HG03460 (cell line): Measurements from ENCODE around the gene CHP2.
"Not testable (repeated sequence)": the region's sequence is repeated elsewhere in the genome, so short reads cannot be mapped to it uniquely, and the experiment has no call there.

ENCODE experiments used
- ATAC-seq: cut with Tn5 transposase; IDR thresholded peaks from one replicate; pipeline ENCODE4 v1.9.1; 2021; ENCODE audit not compliant: unreplicated experiment

Gene CHP2

GRCh38 chr16:23742766-23743165 lies 12.1 kb upstream of the CHP2 start:
- ATAC-seq, result no peak

GRCh38 chr16:23745263-23745662 lies 9.6 kb upstream of the CHP2 start:
- no peak for ATAC-seq

- no peak for ATAC-seq
These were observed 6.2 kb upstream of the CHP2 start for GRCh38 chr16:23748630-23749029.

- ATAC-seq, result not testable (repeated sequence)
These were observed 3.8 kb upstream of the CHP2 start for GRCh38 chr16:23751053-23751452.

- ATAC-seq, result no peak
These were observed 775 bp upstream of the CHP2 start for GRCh38 chr16:23753908-23754593.

GRCh38 chr16:23755484-23755809 lies 621 bp downstream of the CHP2 start:
- no peak for ATAC-seq

GRCh38 chr16:23757116-23757515 lies 2.3 kb downstream of the CHP2 start:
- no peak for ATAC-seq

- no peak for ATAC-seq
These were observed 3.3 kb downstream of the CHP2 start for GRCh38 chr16:23757937-23758619.

GRCh38 chr16:23765933-23766332 lies 11.1 kb downstream of the CHP2 start:
- ATAC-seq, result no peak

GRCh38 chr16:23768581-23768980 lies 13.8 kb downstream of the CHP2 start:
- no peak for ATAC-seq

GRCh38 chr16:23771027-23771426 lies 16.2 kb downstream of the CHP2 start:
- ATAC-seq, result no peak

- no peak for ATAC-seq
These were observed 16.8 kb downstream of the CHP2 start for GRCh38 chr16:23771642-23772041.

- no peak for ATAC-seq
These were observed 18.5 kb downstream of the CHP2 start for GRCh38 chr16:23773339-23773738.

GRCh38 chr16:23781176-23781575 lies 26.4 kb downstream of the CHP2 start:
- ATAC-seq, result no peak

- no peak for ATAC-seq
These were observed 30.1 kb downstream of the CHP2 start for GRCh38 chr16:23784811-23785447.

- no peak for ATAC-seq
These were observed 31.0 kb downstream of the CHP2 start for GRCh38 chr16:23785842-23786241.

GRCh38 chr16:23786964-23787561 lies 32.2 kb downstream of the CHP2 start:
- ATAC-seq, result no peak

GRCh38 chr16:23788685-23789084 lies 33.9 kb downstream of the CHP2 start:
- no peak for ATAC-seq

- no peak for ATAC-seq
These were observed 40.6 kb downstream of the CHP2 start for GRCh38 chr16:23795378-23795777.

- no peak for ATAC-seq
These were observed 42.1 kb downstream of the CHP2 start for GRCh38 chr16:23796941-23797340.

- ATAC-seq, result no peak
These were observed 46.6 kb downstream of the CHP2 start for GRCh38 chr16:23801378-23801777.

GRCh38 chr16:23802776-23803175 lies 48.0 kb downstream of the CHP2 start:
- ATAC-seq, result no peak
